Left hindlimb (tissue), 1 donor: ENCODE results near the gene HPSE.
"Not testable (repeated sequence)": the region's sequence is repeated elsewhere in the genome, so short reads cannot be mapped to it uniquely, and the experiment has no call there.

Experiments
- DNase-seq: peaks from one replicate; pipeline ENCODE4 v3.0.0-alpha.2; 2018

The HPSE gene

GRCh38 chr4:83281307-83281706 lies 53.3 kb downstream of the HPSE start:
- DNase-seq, result no peak

GRCh38 chr4:83276299-83277040 lies 58.2 kb downstream of the HPSE start:
- DNase-seq, result no peak

- not testable (repeated sequence) for DNase-seq
Observed at GRCh38 chr4:83273926-83274325, 60.7 kb downstream of the HPSE start.

GRCh38 chr4:83272900-83273299 lies 61.7 kb downstream of the HPSE start:
- DNase-seq, result no peak

GRCh38 chr4:83269256-83269655 lies 65.4 kb downstream of the HPSE start:
- DNase-seq, result no peak

- no peak for DNase-seq
Observed at GRCh38 chr4:83268491-83268890, 66.2 kb downstream of the HPSE start.

GRCh38 chr4:83267830-83268475 lies 66.7 kb downstream of the HPSE start:
- DNase-seq, result no peak

GRCh38 chr4:83267121-83267829 lies 67.4 kb downstream of the HPSE start:
- DNase-seq, result no peak

GRCh38 chr4:83266689-83267088 lies 68.0 kb downstream of the HPSE start:
- DNase-seq, result no peak

- DNase-seq, result no peak
Observed at GRCh38 chr4:83263106-83263505, 71.5 kb downstream of the HPSE start.

GRCh38 chr4:83262682-83263081 lies 72.0 kb downstream of the HPSE start:
- no peak for DNase-seq

GRCh38 chr4:83261307-83261706 lies 73.3 kb downstream of the HPSE start:
- no peak for DNase-seq

- DNase-seq, result no peak
Observed at GRCh38 chr4:83259586-83259985, 75.1 kb downstream of the HPSE start.

GRCh38 chr4:83258461-83258860 lies 76.2 kb downstream of the HPSE start:
- DNase-seq, result no peak

- DNase-seq, result no peak
Observed at GRCh38 chr4:83257811-83258210, 76.8 kb downstream of the HPSE start.

- no peak for DNase-seq
Observed at GRCh38 chr4:83255584-83255983, 79.1 kb downstream of the HPSE start.

GRCh38 chr4:83252782-83253405 lies 81.8 kb downstream of the HPSE start:
- peak; percentile 42 for DNase-seq

GRCh38 chr4:83251447-83251830 lies 83.2 kb downstream of the HPSE start:
- DNase-seq, result no peak

GRCh38 chr4:83250687-83251446 lies 83.8 kb downstream of the HPSE start:
- DNase-seq, result no peak

GRCh38 chr4:83248486-83248885 lies 86.2 kb downstream of the HPSE start:
- no peak for DNase-seq

GRCh38 chr4:83247415-83248357 lies 87.0 kb downstream of the HPSE start:
- DNase-seq, result no peak
